Neutrophil (primary cell): ENCODE data around the gene RAI14.

Experiments used
- H3K27ac ChIP-seq: fragments of 200-600 bp; sonication (generic); 2 replicates; pipeline ENCODE4 v1.5.1; 2016; ENCODE audit warnings: mild to moderate bottlenecking, moderate library complexity
- H3K27me3 ChIP-seq: fragments of 200-600 bp; sonication (generic); 2 replicates; pipeline ENCODE4 v1.6.0; 2016; ENCODE audit warnings: mild to moderate bottlenecking
- H3K36me3 ChIP-seq: fragments of 200-600 bp; sonication (generic); 2 replicates; pipeline ENCODE4 v1.5.1; 2017
- H3K4me1 ChIP-seq, 2 experiments: fragments of 200-600 bp in 1 of 2; sonication (generic) in 1 of 2; 1 replicate in 1 of 2; 2 replicates in 1 of 2; pipeline versions ENCODE4 v1.5.1 to v1.6.1; 2013 to 2016; ENCODE audit warnings: low read depth in 1 of 2, low read length in 1 of 2, mild to moderate bottlenecking in 1 of 2, moderate library complexity in 1 of 2; ENCODE audit not compliant: control insufficient read depth in 1 of 2, insufficient read depth in 1 of 2
- H3K4me3 ChIP-seq, 2 experiments: fragments of 200-600 bp in 1 of 2; sonication (generic) in 1 of 2; 1 replicate in 1 of 2; 2 replicates in 1 of 2; pipeline ENCODE4 v1.5.1; 2013 to 2016; ENCODE audit warnings: low read depth in 1 of 2, low read length in 1 of 2, mild to moderate bottlenecking in 1 of 2, moderate library complexity in 1 of 2
- H3K9me3 ChIP-seq: fragments of 200-600 bp; sonication (generic); 2 replicates; pipeline ENCODE4 v1.5.1; 2016
- CTCF ChIP-seq: fragments of 200-600 bp; sonication (generic); IDR thresholded peaks from 2 replicates; pipeline ENCODE4 v1.5.1; 2016; ENCODE audit warnings: antibody characterized with exemption

RAI14 gene

GRCh38 chr5:34648840-34649158 is 7.3 kb upstream of the RAI14 start:
- H3K4me1 ChIP-seq = no peaks in the 10 kb centered on the region
- H3K4me3 ChIP-seq = no peak overlapping the region
- H3K27me3 ChIP-seq = peaks cover 30% of the 10 kb centered on the region
- no peak for TF ChIP-seq CTCF
- H3K27ac ChIP-seq = no peak overlapping the region
- H3K9me3 ChIP-seq = no peaks in the 10 kb centered on the region
- H3K36me3 ChIP-seq = no peaks in the 10 kb centered on the region

- Histone ChIP-seq H3K4me3 (no peak overlapping the region), H3K27me3 (peaks cover 60% of the 10 kb centered on the region), H3K36me3 (no peaks in the 10 kb centered on the region), H3K4me1 (peaks cover 0 to 11% of the 10 kb centered on the region in 2 experiments), H3K9me3 (no peaks in the 10 kb centered on the region), H3K27ac (no peak overlapping the region)
- no peak for TF ChIP-seq CTCF
Observed at GRCh38 chr5:34651791-34652190, 4.3 kb upstream of the RAI14 start.

- no peaks in the 10 kb centered on the region for H3K36me3 ChIP-seq
Observed at GRCh38 chr5:34652466-34652865, 3.7 kb upstream of the RAI14 start.

GRCh38 chr5:34652914-34653313 is 3.2 kb upstream of the RAI14 start:
- no peak for TF ChIP-seq CTCF
- Histone ChIP-seq H3K27me3 (peaks cover 71% of the 10 kb centered on the region), H3K4me1 (peaks cover 0 to 12% of the 10 kb centered on the region in 2 experiments)

More at GRCh38 chr5:34652466-34652865, 3.7 kb upstream of the RAI14 start:
- Histone ChIP-seq H3K4me1 (peaks cover 0 to 12% of the 10 kb centered on the region in 2 experiments), H3K27me3 (peaks cover 66% of the 10 kb centered on the region), H3K27ac (no peak overlapping the region), H3K4me3 (no peak overlapping the region), H3K9me3 (no peaks in the 10 kb centered on the region)
- TF ChIP-seq CTCF = no peak

GRCh38 chr5:34653708-34654107 is 2.4 kb upstream of the RAI14 start:
- Histone ChIP-seq H3K9me3 (no peaks in the 10 kb centered on the region), H3K27ac (no peak overlapping the region), H3K4me3 (no peak overlapping the region), H3K36me3 (no peaks in the 10 kb centered on the region), H3K4me1 (peaks cover 0 to 12% of the 10 kb centered on the region in 2 experiments), H3K27me3 (peaks cover 79% of the 10 kb centered on the region)
- no peak for TF ChIP-seq CTCF

More at GRCh38 chr5:34652914-34653313, 3.2 kb upstream of the RAI14 start:
- H3K4me3 ChIP-seq = no peak overlapping the region
- H3K27ac ChIP-seq = no peak overlapping the region
- H3K36me3 ChIP-seq = no peaks in the 10 kb centered on the region
- H3K9me3 ChIP-seq = no peaks in the 10 kb centered on the region
